GM12878 (cell line): ENCODE measurements around the gene EHD4.

Experiments used
- CEBPZ ChIP-seq: fragments of 150-350 bp; IDR thresholded peaks from 2 replicates; pipeline ENCODE4 v1.6.1; 2016; ENCODE audit warnings: low read depth, low read length
- REST ChIP-seq: IDR thresholded peaks from 2 replicates; pipeline ENCODE4 v1.6.1; 2012; ENCODE audit warnings: mild to moderate bottlenecking, low read depth, low read length
- SMC3 ChIP-seq: IDR thresholded peaks from 2 replicates; pipeline ENCODE4 v1.6.1; 2011; ENCODE audit warnings: low read length, improper control_type of control experiment, borderline replicate concordance

GRCh38 chr15:41982133-41982930, 10.0 kb upstream of the EHD4 start:
- no peak for TF ChIP-seq CEBPZ
- TF ChIP-seq SMC3 = no peak
- no peak for TF ChIP-seq REST
